Measurements from ENCODE around the gene AZIN2. TPM values are rescaled to one million over a fixed set of nuclear protein-coding genes. Genes with fewer than 3 reads are reported as not detected.

The AZIN2 gene
- total and polyA plus RNA-seq, 2 of the 8 experiments (the other 6 are each of a cell fraction or from before 2014, with no cell fraction given): 0.22 to 0.91 TPM

GRCh38 chr1:33119050-33119449, 38.1 kb downstream of the AZIN2 start (continued):
- TF ChIP-seq CBX8 (IDR thresholded peaks at IDR 0.05; ENCODE audit: borderline replicate concordance, low read depth, low read length) (no peak), BACH1 (IDR thresholded peaks at IDR 0.05; ENCODE audit: low read length) (no peak), KDM1A (IDR thresholded peaks at IDR 0.05; ENCODE audit: borderline replicate concordance, low read length) (no peak), TAF1 (IDR thresholded peaks at IDR 0.05; ENCODE audit: low read depth, low read length) (no peak)

Measured in H1 (cell line).